Right lung (tissue), 5 donors: ENCODE data around the gene SAAL1. TPM values are rescaled to one million over a fixed set of nuclear protein-coding genes. Genes with fewer than 3 reads are reported as not detected.

Source experiments
- DNase-seq, 2 donors: peaks; one replicate each; pipeline ENCODE4 v3.0.0-alpha.2; 2013
- polyA plus RNA-seq, 5 donors: library from polyadenylated mRNA; unstranded; fragments of 120-200 nt; gene quantifications; one replicate each; pipeline versions ENCODE4 v1.2.1 to v1.2.3, GENCODE V29; 2013; ENCODE audit warnings: inconsistent platforms in 1 of 5, low replicate concordance in 1 of 5; ENCODE audit not compliant: insufficient read length in 5 of 5, insufficient read depth in 1 of 5

Gene SAAL1
- polyA plus RNA-seq, 5 donors = 29.5 to 44.7 (median 37.5) TPM

- DNase-seq = no peak
Observed at GRCh38 chr11:18088966-18089365, 16.9 kb downstream of the SAAL1 start.

DNA sequence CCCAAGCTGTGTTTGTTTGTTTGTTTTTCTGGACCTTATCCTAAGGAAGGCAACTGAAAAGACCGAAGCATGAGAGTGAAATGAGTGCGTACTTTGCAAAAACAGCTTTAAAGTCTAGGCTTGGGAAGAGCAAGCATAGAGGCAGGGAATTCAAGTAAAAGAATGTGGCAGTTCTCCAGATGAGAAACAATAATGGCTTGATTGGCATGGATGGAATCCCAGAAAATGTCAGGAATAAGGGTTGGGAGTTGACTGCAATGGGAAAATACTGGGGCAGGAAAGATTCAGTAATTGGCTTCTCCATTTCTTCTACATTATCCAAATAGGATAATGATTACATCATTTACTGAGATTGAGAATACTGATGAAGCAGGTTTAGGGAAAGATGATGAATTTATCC is 17.5 kb downstream of the SAAL1 start:
- no peak for DNase-seq

- DNase-seq = no peak
Observed at GRCh38 chr11:18081551-18081950, 24.3 kb downstream of the SAAL1 start.

DNA sequence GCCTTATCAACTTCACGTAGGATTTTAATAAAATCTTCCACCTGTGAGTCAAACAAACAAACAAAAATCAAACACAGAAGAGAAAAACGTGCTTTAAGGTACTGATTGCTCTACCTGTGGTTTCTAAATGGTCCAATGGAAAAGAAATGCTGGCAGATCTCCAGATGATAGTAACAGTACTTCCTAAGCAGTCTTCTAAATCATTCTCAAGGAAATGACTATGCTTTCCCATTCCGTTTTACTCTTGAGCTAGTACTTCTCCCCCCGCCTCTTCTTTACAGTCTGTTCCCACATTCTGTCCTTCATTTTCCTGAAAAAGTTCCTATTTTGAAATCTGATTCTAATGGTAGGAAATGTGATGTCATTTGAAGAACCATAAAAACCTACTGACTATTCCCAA is 25.4 kb downstream of the SAAL1 start:
- DNase-seq = no peak

- no peak for DNase-seq
Observed at GRCh38 chr11:18078909-18079308, 27.0 kb downstream of the SAAL1 start.

DNA sequence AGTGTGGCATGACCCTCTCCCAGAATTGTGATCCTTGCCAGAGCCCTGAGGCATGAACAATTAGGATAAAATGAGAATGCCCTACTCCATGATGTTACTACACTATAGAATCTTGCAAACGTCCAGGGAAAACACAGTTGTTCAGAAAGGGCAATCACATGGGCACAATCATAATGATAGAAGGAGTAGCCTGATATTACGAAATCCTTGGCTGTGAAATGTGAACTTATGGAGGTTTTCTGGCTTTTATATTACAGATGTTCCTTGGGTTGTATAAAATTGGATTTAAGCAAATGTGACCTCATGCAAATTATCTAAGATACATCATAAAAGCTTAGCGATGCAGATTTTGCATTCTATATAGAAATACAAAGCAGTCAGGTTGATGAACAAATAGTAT is 30.4 kb downstream of the SAAL1 start:
- no peak for DNase-seq

GRCh38 chr11:18071098-18071705 is 34.7 kb downstream of the SAAL1 start:
- DNase-seq = peak in 1 of 2 donors; percentile 11

DNA sequence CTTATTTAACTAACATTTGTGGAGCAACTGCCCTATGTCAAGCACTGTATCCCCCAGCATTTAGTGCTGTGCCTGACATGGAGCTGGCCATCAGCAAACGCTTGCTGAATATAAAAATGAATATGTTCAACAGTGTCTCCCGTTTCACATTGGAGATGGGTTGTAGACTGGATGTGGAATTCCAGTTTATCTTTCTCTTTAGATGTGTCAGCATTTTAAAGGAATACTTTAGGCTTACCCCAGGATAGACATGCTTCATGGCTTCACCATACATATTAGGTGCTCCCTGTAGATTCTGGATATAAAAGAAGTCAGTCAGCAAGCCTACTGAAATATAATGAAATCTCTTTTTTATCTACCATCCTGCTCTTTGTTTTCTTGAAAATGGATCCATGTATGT is 38.5 kb downstream of the SAAL1 start:
- DNase-seq = no peak

- no peak for DNase-seq
Observed at GRCh38 chr11:18066626-18067025, 39.3 kb downstream of the SAAL1 start.

- DNase-seq = no peak
Observed at GRCh38 chr11:18065572-18065971, 40.3 kb downstream of the SAAL1 start.

DNA sequence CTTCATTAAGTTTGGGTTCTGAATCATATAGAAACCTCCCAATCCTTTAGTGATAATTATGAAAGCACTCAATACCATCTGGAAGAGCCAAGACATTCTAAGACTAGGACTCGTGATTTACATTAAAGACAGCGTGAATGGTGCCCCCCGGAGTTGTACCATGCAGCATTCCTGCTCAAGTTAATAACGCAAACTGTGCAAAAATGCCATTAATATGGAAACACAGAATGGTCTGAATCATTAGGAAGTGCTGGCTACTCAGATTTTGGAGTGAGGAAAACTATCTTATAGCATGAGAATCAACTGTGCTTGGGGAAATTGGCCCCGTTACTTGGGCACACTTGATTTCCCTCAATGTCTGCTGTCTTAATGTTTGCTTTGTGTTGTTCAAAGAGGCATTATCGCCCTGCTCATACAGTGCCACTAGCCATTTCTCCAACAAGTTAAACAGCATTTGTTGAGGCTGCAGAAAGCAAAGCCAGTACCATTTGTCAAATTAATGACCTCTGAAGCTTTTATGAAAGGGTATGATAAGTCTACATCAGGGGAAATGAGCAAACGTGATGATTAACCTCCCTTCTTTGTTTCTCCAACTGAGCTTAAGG is 41.3 kb downstream of the SAAL1 start:
- no peak for DNase-seq

GRCh38 chr11:18063862-18064434 is 41.9 kb downstream of the SAAL1 start:
- DNase-seq = no peak

- no peak for DNase-seq
Observed at GRCh38 chr11:18063125-18063524, 42.8 kb downstream of the SAAL1 start.

DNA sequence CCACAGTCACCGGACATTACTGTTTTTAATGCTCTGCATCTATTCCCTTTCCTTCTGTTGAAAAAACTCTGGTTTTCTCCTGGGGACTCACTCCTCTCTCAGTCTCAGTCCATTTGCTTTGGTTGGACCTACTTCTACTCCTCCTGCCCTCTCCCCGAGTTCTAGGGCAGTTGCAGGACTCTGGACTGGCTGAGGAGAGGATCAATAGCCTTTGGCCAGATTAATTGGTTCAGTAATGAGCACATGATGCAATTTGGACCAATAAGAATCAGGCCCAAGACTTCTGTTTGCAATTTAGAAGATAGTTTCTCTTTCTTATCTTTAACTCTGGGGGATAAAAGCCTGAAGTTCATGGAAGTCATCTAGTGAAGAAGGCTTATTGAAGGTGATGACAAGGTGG is 44.5 kb downstream of the SAAL1 start:
- DNase-seq = no peak

GRCh38 chr11:18056561-18057181 is 49.2 kb downstream of the SAAL1 start:
- DNase-seq = no peak

- DNase-seq = no peak
Observed at GRCh38 chr11:18054511-18055103, 51.3 kb downstream of the SAAL1 start.

- DNase-seq = no peak
Observed at GRCh38 chr11:18050848-18051247, 55.0 kb downstream of the SAAL1 start.

GRCh38 chr11:18046116-18046777 is 59.6 kb downstream of the SAAL1 start, which contains the start of gene TPH1:
Gene TPH1, minus strand, starts transcription at chr11:18046269. Its CDS starts 5,507 bp downstream, at chr11:18040762.
- peak; percentile 7 to 18 for DNase-seq

GRCh38 chr11:18036456-18036855 is 69.4 kb downstream of the SAAL1 start:
- no peak for DNase-seq
